Activated CD4-positive, alpha-beta T cell treated with anti-CD3 and anti-CD28 coated beads, Interleukin-2, amount 50 U/mL, for 48 hours (primary cell): Measurements from ENCODE around the gene COPS7B.
A peak's percentile ranks its signal among the peaks of the same experiment; 100 is the strongest.

Experiments
- DNase-seq, 2 experiments: peaks; one replicate each; pipeline ENCODE4 v3.0.0-alpha.2; 2020

The COPS7B gene

DNA sequence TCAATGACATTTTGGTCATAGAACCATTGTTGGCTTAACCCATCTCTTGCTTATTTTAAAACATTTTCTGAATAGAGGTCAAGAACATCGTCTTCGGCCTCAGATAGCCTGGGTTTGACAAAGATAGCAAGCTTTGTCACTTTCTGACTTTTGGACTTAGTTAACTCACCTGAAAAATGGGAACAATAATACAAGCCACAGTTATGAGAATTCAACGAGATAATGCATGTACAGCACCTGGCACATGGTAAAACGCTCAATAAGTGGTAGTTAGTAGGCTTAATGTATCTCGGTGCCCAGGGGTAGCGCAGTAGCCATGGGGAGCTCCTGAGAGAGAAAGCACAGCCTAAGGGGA, 446 bp upstream of the COPS7B start:
- DNase-seq, result no peak

DNA sequence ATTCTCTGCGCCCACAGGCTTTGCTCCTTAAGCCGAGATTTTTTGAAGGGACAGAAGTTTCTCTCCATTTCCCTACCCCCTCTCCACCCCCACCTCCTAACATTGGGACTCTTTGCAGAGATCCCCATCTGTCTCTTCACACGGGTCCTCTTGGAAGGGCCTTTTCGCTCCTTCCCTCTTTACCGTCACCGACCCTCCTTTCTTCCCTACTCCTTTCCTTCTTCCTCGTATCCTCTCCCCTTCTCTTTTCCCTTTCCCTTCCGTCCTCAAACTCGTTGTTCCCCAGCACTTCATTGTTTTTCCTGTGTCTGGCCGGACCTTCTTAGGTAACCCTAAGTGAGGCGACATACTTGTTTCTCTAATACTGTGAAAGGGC, 660 bp downstream of the COPS7B start:
- DNase-seq, result no peak

DNA sequence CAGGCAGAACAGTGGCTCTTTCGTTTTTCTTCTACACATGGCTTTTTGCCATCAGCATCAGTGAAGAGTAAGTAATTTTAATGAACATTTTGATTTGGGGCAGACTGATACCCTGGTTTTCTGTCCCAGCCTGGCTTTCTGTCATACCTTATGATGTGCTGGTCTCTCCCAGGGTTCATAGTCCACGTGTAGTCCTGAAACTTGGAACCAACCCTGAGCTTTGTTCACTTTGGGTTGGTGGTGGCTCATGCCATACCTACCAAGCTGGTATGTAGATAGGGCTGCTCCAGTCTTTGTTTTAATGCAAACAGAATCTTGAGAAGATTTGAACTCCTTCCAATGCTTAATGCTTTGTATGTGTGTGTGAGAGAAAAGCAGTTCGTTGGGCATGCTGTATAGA, 4.9 kb downstream of the COPS7B start:
- DNase-seq, result no peak

DNA sequence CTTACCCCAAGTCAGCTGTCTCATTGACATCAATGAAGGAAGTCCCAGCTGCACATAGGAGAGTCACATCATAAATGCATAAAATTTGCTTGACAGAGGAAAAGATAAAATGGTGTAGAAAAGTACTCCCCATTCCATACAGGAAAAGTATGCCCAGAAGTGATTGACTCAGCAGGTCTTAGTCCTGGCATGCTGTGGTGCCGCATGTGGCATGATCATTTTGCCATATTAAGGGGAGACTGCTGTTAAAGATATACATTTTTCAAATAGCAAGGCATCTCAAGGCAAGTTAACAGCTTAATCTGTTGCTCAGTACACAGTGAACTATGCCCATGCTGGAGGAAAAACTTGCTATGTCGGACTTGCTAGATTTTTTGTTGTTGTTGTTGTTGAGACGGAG, 8.1 kb downstream of the COPS7B start:
- DNase-seq, result no peak

DNA sequence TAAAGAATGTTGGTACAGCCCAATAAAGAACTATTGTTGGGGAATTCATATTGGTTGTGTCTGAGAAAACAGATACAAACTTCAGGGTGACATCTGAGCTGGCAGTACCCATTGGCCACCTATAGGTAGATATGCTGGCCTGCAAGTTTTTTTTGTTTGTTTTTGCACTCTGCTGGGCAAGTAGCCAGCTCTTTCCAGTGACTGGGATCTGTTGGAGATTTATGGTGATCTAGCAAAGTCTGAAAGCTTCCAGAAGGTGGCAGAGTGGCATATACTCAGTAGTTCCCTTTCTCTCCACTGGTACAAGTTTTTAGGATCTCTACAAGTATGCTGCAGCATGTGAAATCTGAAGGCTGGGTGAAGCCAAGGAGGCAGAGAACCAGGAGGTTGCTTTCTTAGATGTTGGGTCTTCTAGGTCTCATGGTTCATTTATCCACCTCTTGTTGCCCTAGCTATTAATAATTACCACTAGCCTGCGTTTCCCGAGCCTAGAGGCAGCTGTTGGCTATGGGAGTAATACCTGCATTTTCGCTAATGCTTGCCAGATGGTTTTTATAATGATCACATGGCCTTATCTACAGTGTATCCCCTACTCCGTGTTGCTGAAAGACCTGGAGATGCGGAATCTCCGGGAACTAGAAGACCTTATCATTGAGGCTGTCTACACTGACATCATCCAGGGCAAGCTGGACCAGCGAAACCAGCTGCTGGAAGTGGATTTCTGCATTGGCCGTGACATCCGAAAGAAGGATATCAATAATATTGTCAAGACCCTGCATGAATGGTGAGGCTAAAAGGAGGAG, 9.5 kb downstream of the COPS7B start:
- no peak for DNase-seq

DNA sequence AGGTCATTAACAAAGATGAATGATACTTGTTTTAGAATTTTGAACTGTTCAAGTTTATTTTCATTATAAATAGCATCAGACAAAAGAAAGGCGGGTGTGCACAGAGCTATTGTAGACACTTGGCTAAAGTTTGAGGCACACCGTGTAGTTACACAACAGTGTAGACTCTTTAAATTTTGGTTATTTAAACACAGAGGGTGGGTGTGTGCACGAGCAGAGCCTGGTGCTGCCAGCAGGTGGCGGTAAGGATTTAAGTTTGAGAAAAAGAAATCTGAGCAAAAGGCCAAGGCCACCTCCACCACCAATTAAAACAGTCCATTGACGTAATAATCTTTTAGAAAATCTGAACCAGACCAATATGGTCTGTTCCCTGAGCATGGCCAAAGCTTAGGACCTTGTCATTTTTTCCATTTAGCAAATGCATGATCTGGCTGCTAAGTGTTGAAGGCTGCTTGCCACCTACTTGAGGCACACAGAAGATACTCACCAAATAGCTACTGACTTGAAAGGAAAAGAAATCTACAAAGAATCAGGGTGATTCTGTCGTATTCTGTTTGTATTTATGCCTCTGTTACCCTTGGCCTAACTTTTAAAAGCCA, 14.3 kb downstream of the COPS7B start:
- peak; percentile 47 to 67 for DNase-seq

DNA sequence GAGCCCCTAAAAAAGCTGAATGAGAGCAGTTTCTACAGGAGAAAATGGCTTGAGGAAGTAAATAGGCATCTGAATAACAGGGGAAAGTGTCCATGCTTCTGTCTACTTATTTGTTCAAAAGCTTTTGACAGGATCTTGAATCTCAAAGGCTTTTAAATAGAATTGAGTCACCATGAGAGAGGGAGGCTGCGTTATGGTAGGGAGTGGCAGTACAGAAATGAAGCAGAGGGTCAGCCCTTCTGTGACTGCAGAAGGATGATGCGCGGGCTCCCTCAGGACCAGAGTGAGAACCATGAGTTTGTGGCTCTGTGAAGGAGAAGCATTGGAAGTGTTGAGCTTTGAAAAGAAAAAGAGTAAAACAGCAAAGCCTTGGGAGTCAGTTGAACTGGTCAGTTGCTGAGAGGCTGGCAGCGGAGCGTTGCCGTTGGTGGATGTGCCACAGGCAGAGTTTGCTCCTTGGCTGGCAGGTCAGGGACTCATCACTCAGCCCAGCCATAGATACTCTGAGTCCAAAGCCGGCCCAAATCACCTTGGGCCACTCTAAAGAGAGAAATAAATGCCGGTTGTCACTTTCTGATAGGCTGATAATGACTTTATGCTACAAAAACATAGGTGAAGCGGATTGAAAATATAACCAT, 17.4 kb downstream of the COPS7B start:
- DNase-seq, result no peak

DNA sequence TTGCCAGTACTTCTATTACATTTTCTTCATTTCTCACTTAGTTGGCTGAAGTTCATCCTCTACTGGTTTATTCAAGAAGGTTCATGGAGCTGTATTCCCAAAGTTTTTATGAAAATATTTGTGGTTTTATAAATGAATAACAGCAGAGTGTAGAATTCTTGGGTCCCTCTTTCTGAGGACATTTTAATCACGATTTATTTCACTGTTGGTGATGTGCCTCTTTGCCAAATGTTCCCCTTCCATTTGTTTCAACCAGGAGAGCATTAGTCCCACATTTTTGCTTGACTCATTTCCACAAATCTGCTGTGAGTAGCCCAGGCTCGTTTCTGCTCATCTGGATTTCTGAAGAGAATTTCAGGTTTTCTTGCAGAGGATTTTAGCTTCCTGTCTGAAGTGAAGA, 20.8 kb downstream of the COPS7B start:
- DNase-seq, result no peak

DNA sequence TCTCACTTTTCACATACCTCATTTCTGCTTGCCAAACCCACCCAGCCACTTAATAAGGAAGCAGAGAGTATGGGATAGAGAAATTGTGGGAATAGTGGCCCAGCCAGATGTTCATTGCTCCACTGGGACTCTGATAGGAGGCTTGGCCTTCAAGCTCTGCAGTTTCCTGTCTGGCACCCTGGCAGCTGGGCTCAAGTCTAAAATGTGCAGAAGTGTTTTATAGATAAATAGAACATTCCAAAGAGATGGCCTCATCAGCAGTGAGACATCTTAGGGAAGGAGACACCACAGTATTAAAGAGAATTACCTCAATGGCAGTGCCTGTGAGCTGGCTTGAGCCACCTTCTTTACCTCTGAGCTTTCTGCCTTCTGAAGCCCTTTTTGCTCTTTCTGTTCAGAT, 24.7 kb downstream of the COPS7B start:
- no peak for DNase-seq

DNA sequence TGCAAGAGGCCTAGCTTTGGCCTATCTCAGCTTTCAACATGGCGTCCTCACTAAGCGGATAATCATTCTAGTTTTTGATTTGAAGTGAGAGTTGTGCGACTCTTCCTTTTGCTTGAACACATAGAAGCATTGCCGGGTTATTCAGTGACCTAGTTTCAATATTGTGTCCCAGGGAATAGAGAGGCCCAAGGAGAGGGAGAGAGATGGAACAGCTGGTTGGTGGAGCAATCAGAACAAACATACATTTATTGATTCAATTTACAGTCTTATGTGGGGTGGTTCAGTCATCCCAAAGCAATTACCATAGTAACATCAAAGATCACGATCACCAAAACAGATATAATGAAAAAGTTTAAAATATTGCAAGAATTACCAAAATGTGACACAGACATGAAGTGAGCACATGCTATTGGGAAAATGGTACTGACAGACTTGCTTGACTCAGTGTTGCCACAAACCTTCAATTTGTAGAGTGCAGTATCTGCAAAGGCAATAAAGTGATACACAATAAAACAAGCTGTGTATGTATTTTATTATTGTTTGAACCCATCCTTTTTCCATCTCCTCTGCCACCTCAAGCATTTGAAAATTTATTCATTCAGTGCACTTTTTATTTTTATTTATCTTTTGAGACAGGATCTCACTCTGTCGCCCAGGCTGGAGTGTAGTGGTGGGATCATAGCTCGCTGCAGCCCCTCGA, 30.2 kb downstream of the COPS7B start:
- no peak for DNase-seq

DNA sequence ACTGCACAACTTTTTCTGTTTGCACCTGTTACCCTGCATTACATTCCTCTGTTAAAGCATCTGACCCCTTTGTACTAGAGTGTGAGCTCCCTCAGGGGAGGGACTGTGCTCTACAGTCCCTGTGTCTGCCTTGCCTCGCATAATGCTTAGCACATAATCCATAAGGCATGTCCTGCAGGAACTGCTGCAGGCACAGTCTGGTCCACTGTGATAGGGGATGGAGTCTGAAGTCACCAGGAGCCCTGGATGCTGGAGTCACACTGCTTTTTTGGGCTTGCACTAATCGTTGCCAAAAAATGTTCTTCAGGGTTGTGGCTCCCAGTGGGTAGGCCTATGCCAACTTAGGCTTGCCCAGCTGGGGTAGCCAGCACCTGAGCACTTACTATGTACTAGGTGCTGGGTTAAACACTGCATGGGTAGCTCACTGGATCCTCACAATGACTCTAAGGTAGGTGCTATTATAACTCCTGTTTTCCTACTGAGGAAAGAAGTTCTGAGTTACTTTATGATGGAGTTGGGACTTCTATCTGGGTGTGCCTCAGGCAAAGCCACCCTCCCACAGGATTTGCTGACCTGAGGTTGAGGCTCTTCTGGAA, 33.3 kb downstream of the COPS7B start:
- no peak for DNase-seq

DNA sequence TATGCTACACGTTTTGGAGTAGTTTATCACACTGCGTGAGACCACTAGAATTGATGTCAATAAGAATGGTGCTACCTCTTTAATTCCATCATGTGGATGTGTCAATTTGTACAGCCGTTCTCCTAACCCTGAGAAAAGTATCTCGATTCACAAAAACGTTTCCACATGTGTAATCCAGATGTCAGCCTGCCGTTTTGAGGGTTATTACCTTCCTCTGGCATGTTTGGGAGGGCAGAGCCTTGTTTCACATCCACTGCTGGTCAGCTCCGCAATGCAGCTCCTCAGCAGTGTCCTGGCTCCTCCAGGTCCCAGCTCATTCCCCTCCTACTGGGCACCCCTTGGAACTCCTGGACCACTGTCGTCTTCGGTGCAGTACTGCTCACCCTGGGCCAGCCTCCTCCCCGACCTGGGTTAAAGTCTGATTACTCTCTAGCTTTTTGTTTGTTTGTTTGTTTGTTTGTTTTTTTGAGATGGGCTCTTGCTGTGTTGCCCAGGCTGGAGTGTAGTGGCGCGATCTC, 34.6 kb downstream of the COPS7B start:
- no peak for DNase-seq

DNA sequence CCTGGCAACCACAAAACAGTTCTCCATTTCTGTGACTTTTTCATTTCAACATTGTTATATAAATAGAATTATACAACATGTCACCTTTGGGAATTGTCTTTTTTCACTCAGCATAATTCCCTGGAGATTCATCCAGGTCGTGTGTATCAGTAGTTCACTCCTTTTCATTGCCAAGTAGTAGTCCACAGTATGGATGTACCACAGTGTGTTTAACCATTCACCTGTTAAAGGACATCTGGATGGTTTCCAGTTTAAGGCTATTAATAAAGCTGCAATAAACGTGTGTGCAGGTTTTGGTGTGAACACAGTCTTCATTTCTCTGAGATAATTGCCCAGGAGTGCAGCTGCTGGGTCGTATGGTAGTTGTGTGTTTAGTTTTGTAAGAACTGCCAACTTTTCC, 35.7 kb downstream of the COPS7B start:
- DNase-seq, result no peak

DNA sequence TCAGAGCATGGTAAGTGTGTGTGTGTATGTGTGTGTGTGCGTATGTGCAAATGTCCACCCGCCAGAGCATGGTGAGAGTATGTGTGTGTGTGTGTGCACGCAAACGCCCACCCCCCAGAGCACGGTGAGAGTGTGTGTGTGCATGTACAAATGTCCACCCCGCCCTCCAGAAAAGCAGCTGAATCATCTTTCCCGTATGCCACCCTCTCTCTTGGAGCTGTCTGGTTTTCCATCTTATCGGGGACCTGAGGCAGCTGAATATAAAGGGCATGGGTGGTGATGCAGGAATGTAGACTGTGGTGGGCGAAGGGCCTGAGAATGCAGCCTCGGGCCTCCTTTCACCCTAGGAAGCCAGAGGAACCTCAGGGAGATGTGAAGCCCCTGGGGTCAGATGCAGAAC, 66.9 kb downstream of the COPS7B start:
- no peak for DNase-seq

DNA sequence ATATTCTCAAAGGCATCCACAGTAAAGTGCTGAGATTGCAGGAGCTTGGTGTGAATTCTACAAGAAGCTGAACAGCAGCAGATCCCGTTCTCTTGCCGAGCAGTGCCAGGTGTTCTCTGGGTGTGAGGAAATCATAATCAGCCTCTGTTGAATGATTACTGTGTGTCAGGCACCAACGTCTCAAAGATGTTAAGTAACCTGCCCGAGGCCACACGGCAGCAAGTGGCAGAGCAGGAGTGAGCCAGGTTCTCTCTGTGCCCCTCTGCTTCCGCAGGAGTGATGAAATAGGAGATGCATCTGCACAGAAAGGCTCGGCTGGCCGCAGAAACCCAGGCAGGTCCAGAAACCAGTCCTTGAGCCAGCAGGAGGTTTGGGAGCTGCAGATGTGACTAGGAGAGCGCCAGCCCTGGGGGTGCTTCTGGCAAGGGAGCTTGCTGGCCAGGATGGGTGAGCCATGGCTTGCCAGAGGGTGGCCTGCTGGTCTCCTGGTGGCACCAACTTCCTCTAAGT, 68.4 kb downstream of the COPS7B start:
- DNase-seq, result no peak

DNA sequence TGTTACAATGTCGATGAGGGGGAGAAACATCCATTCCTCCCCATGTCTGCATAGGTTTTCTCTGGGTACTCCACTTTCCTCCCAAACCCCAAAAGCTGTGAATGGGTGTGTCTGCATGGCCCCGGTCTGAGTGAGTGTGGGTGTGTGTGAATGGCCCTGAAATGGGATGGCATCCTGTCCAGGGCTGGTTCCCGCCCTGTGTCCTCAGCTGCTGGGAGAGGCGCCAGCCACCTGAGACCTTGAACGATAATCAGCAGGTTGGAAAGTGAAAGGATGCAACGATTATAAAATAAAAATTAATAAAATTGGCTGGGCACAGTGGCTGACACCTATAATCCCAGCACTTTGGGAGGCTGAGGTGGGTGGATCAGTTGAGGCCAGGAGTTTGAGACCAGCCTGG, 70.7 kb downstream of the COPS7B start:
- DNase-seq, result no peak
